Heart left ventricle (tissue), 13 donors: ENCODE measurements around the gene MGAM2.

Experiments used
- CTCF ChIP-seq, 12 donors: fragments of 200-600 bp; sonication (generic) in 4 of 12; IDR thresholded peaks; one replicate each; pipeline versions ENCODE4 v1.5.0 to v1.8.0; 2018 to 2022; ENCODE audit warnings: antibody characterized with exemption in 12 of 12, mild to moderate bottlenecking in 5 of 12
- POLR2A ChIP-seq, 2 donors: fragments of 450-650 bp; IDR thresholded peaks; one replicate each; pipeline ENCODE4 v1.6.1; 2017; ENCODE audit warnings: antibody characterized with exemption in 2 of 2, mild to moderate bottlenecking in 2 of 2, moderate library complexity in 2 of 2
- donor health status: ischemic (EF 13 %, LVEDD 7.1; RV severe dilation, severe dysfunction).
- donor health status: DM: no; HTN: yes; CAD: no.
- donor health status: DM: no; HTN: no; CAD: no.
- donor health status: ischemic (EF 25% LVEDD 6.9; RV normal size, moderate dysfunction).
- donor health status: ischemic (EF 25% LVEDD 5.7; RV mildly dilated, moderate dysfunction).
- donor health status: ischemic (EF 35%, LVEDD 5.7; RV mildly dilated, moderate dysfunction).
- donor health status: nonischemic (EF 11% LVEDD 7.7; RV severe dilation, severe dysfunction).
- donor health status: DM: yes; HTN: yes; CAD: no.
- donor health status: PGD.
- donor health status: ischemic (EF 29% LVEDD 5.4; RV normal size, mild dysfunction).
- donor health status: nonischemic (EF 23%, LVEDD 6.1; RV moderate dilation, normal function).

GRCh38 chr7:142200206-142200605 lies 88.7 kb downstream of the MGAM2 start:
- TF ChIP-seq POLR2A (IDR thresholded peaks at IDR 0.05), result no peak
- TF ChIP-seq CTCF (IDR thresholded peaks at IDR 0.05), result no peak
